Caco-2 (cell line): ENCODE data around the gene GALNT1. TPM values are rescaled to one million over a fixed set of nuclear protein-coding genes. Genes with fewer than 3 reads are reported as not detected.
"Not testable (repeated sequence)": the region's sequence is repeated elsewhere in the genome, so short reads cannot be mapped to it uniquely, and the experiment has no call there.

Experiments
- BruUV-seq: library from RNA; stranded (reverse); fragments of 400-500 nt; replicated peaks from 2 replicates; lab custom pipeline; 2021; lab: Mats Ljungman, UMichigan
- CTCF ChIA-PET: fragments of 300-600 bp; sonication (Branson Sonifier 250); formaldehyde crosslinking; loops from one replicate; lab custom pipeline; 2022; ENCODE audit warnings: antibody characterized with exemption; lab: Charles Lee
- POLR2A ChIA-PET: fragments of 300-600 bp; sonication (Branson Sonifier 250); formaldehyde crosslinking; loops from one replicate; lab custom pipeline; 2022; ENCODE audit warnings: antibody characterized with exemption; lab: Charles Lee
- DNase-seq, 2 experiments: peaks; one replicate each; pipeline versions ENCODE4 v3.0.0 to v3.0.0-alpha.2; 2020 to 2022
- H3K27me3 ChIP-seq: replicated peaks from 2 replicates; pipeline ENCODE4 v1.6.0; 2011; ENCODE audit warnings: low read length; ENCODE audit not compliant: control insufficient read depth, insufficient read depth
- H3K36me3 ChIP-seq: 2 replicates; pipeline ENCODE4 v1.5.1; 2011; ENCODE audit warnings: low read length; ENCODE audit not compliant: control insufficient read depth, insufficient read depth
- H3K4me1 ChIP-seq: fragments of 250-450 bp; sonication (Bioruptor Pico); 2 replicates; pipeline ENCODE4 v1.5.1; 2020; ENCODE audit warnings: mild to moderate bottlenecking
- H3K4me3 ChIP-seq: 2 replicates; pipeline ENCODE4 v1.5.1; 2011; ENCODE audit warnings: low read depth, mild to moderate bottlenecking, control low read depth, low read length
- H3K9me3 ChIP-seq: fragments of 250-450 bp; sonication (Bioruptor Pico); 2 replicates; pipeline ENCODE4 v1.5.1; 2020; ENCODE audit warnings: mild to moderate bottlenecking, moderate library complexity
- H3K27ac Mint-ChIP-seq: one replicate; pipeline ENCODE4 v1.8.0; 2022; ENCODE audit warnings: mixed read lengths; ENCODE audit not compliant: unreplicated experiment
- H3K27me3 Mint-ChIP-seq: one replicate; pipeline ENCODE4 v1.8.0; 2022; ENCODE audit warnings: mixed read lengths; ENCODE audit not compliant: insufficient read depth, unreplicated experiment
- H3K36me3 Mint-ChIP-seq: one replicate; pipeline ENCODE4 v1.8.0; 2022; ENCODE audit warnings: mild to moderate bottlenecking, mixed read lengths; ENCODE audit not compliant: insufficient read depth, unreplicated experiment
- H3K4me1 Mint-ChIP-seq: one replicate; pipeline ENCODE4 v1.8.0; 2022; ENCODE audit warnings: low read depth, mixed read lengths; ENCODE audit not compliant: unreplicated experiment
- H3K4me3 Mint-ChIP-seq: one replicate; pipeline ENCODE4 v1.8.0; 2022; ENCODE audit warnings: mild to moderate bottlenecking, moderate library complexity, mixed read lengths; ENCODE audit not compliant: unreplicated experiment
- H3K9me3 Mint-ChIP-seq: one replicate; pipeline ENCODE4 v1.8.0; 2022; ENCODE audit warnings: mixed read lengths; ENCODE audit not compliant: unreplicated experiment
- intact Hi-C: fragments of 100-400 bp; cut with micrococcal nuclease; formaldehyde crosslinking; loops from one replicate; pipeline ENCODE4 v1.10.0; 2022; ENCODE audit not compliant: unreplicated experiment
- total RNA-seq: library from RNA; stranded (reverse); gene quantifications from 2 replicates; pipeline ENCODE4 v1.2.3, GENCODE V29; 2022
- TF ChIP-seq, protein P1 (sequence below), 2 experiments: fragments of 200-600 bp in 1 of 2; IDR thresholded peaks; 1 replicate in 1 of 2; 2 replicates in 1 of 2; pipeline versions ENCODE4 v1.5.1 to v1.8.0; 2011 to 2022; ENCODE audit warnings: antibody characterized with exemption in 1 of 2, control low read depth in 1 of 2, inconsistent platforms in 1 of 2, low read depth in 1 of 2, low read length in 1 of 2, mild to moderate bottlenecking in 1 of 2, moderate library complexity in 1 of 2; ENCODE audit not compliant: insufficient read depth in 1 of 2, severe bottlenecking in 1 of 2, unreplicated experiment in 1 of 2

GALNT1 gene
- total RNA-seq, 1 experiment from 2014 or later: 53.6 TPM

DNA sequence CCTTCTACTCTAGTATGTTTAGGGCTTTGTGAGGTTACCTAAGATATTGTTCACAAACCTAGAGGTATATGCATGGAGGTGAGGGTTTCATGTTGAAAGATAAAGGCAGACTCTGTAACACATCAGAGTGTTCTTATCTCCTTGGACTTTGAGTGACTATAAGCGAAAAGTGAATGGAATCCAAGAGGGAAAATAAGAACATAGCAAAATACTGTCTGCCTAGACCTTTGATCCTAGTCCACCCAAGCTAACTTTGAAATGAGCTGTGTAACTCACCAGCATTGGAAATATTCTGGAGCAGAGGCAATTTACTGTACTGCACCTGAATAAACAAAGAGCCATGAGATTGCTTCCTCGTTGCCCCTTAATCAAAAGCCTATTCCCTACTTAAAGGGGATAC lies 28.2 kb upstream of the GALNT1 start:
- DNase-seq: peak in 1 of 2 experiments; percentile 14
- TF ChIP-seq, protein P1, sequence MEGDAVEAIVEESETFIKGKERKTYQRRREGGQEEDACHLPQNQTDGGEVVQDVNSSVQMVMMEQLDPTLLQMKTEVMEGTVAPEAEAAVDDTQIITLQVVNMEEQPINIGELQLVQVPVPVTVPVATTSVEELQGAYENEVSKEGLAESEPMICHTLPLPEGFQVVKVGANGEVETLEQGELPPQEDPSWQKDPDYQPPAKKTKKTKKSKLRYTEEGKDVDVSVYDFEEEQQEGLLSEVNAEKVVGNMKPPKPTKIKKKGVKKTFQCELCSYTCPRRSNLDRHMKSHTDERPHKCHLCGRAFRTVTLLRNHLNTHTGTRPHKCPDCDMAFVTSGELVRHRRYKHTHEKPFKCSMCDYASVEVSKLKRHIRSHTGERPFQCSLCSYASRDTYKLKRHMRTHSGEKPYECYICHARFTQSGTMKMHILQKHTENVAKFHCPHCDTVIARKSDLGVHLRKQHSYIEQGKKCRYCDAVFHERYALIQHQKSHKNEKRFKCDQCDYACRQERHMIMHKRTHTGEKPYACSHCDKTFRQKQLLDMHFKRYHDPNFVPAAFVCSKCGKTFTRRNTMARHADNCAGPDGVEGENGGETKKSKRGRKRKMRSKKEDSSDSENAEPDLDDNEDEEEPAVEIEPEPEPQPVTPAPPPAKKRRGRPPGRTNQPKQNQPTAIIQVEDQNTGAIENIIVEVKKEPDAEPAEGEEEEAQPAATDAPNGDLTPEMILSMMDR (IDR thresholded peaks at IDR 0.05; ENCODE audit: insufficient read depth in 1 of 2, low read depth in 1 of 2, low read length in 1 of 2, severe bottlenecking in 1 of 2, unreplicated experiment in 1 of 2): no peak
- H3K4me3 ChIP-seq: no peak overlapping the region
- ChIA-PET CTCF (no interaction called here), POLR2A (no interaction called here)
- Mint-ChIP-seq H3K4me1 (peaks cover 8% of the 10 kb centered on the region), H3K9me3 (peaks cover 8% of the 10 kb centered on the region), H3K27me3 (no peaks in the 10 kb centered on the region), H3K36me3 (no peaks in the 10 kb centered on the region), H3K27ac (no peak overlapping the region), H3K4me3 (no peak overlapping the region)
- BruUV-seq: no TSS peak
- H3K27me3 ChIP-seq: no peaks in the 10 kb centered on the region
- H3K4me1 ChIP-seq: peaks cover 13% of the 10 kb centered on the region
- no peaks in the 10 kb centered on the region for H3K36me3 ChIP-seq
- intact Hi-C loops: no loop called here
- H3K9me3 ChIP-seq: no peaks in the 10 kb centered on the region

DNA sequence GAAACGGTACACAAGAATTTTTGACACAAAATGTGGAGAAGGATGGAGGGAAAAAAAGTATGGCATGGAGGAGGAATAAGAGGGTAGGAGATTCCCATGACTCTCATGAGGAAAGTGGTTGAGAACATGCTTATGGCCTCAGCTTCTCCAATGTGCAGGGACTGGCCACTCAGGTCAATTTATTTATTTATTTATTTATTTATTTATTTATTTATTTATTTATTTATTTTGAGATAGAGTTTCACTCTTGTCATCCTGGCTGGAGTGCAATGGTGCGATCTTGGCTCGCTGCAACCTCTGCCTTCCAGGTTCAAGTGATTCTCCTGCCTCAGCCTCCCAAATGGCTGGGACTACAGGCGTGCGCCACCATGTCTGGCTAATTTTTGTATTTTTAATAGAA lies 26.0 kb upstream of the GALNT1 start:
- BruUV-seq, H3K36me3 ChIP-seq, H3K4me1 Mint-ChIP-seq, H3K9me3 ChIP-seq, H3K4me3 Mint-ChIP-seq, intact Hi-C loops, H3K4me3 ChIP-seq, CTCF ChIA-PET, H3K9me3 Mint-ChIP-seq, H3K36me3 Mint-ChIP-seq, H3K27me3 ChIP-seq, DNase-seq, H3K27me3 Mint-ChIP-seq, H3K27ac Mint-ChIP-seq, POLR2A ChIA-PET: not testable (repeated sequence)
- peaks cover 20% of the 10 kb centered on the region for H3K4me1 ChIP-seq

DNA sequence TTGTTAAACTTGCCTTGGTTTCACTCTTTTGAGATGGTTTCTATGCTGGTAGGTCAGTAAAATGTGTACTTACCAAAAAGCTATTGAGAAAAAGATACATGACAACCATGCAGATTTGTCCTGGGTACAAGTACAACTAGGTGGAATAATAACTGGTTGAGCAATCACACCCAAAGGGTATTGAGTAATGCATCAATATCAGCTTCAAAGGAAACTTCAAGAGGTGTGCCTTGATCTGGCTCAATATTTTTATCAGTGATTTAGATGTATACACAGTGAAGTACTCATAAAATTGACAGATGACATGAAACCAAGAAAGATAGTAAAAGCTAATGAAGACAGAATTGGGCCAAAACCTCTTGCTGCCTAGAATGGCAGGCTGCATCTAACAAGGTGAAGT lies 21.7 kb upstream of the GALNT1 start:
- Mint-ChIP-seq H3K4me3 (no peak overlapping the region), H3K27me3 (no peaks in the 10 kb centered on the region), H3K36me3 (no peaks in the 10 kb centered on the region), H3K27ac (no peak overlapping the region), H3K9me3 (no peaks in the 10 kb centered on the region), H3K4me1 (no peaks in the 10 kb centered on the region)
- POLR2A ChIA-PET: no interaction called here
- intact Hi-C loops: no loop called here
- H3K9me3 ChIP-seq: no peaks in the 10 kb centered on the region
- BruUV-seq: no TSS peak
- peak in 1 of 2 experiments; percentile 12 for DNase-seq
- CTCF ChIA-PET: no interaction called here
- H3K36me3 ChIP-seq: no peaks in the 10 kb centered on the region
- H3K4me1 ChIP-seq: peaks cover 7% of the 10 kb centered on the region; the same call in 1 of the 2 replicates
- H3K4me3 ChIP-seq: no peak overlapping the region
- H3K27me3 ChIP-seq: no peaks in the 10 kb centered on the region
- TF ChIP-seq, protein P1 (IDR thresholded peaks at IDR 0.05; ENCODE audit: insufficient read depth in 1 of 2, low read depth in 1 of 2, low read length in 1 of 2, severe bottlenecking in 1 of 2, unreplicated experiment in 1 of 2): no peak
